Measurements from ENCODE around the gene GALNT17.
"Not testable (repeated sequence)": the region's sequence is repeated elsewhere in the genome, so short reads cannot be mapped to it uniquely, and the experiment has no call there.

The GALNT17 gene

DNA sequence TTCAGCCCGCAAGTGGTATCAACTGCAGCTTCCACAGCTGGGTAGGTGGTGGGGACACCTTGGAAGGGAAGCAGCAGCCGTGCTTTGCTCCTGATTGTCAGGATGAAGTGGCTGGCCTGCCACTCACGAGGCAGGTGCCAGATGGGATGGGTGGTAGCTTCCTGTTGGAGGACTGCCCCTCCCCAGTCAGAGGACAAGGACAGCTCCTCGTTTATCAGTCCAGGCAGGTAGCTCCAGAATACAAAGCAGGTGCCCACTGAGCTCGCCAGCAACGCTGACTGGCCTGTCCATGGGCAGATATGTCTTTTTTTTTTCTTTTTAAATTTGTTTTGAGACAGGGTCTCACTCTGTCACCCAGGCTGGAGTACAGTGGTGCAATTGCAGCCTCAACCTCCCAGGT is 431.3 kb downstream of the GALNT17 start:
- DNase-seq (ENCODE audit: low read depth) = no peak

DNA sequence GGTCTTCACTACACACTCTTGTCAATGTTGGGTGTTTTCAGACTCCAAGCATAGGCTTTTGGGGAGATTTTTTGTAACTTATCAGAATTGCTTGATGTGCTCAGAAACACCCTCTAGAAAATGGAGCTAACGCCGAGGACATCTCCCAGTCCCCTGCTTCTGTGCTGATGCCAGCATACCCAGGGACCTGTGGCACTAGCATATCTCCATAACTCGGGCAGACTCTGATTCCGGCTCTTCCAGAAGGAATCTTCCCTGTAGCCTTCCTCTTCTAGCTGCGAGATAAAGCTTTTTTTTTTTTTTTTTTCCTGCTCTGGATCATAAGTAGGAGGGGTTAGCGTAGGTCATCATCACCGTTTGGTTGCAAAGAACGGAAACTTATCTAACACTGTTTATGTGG is 434.4 kb downstream of the GALNT17 start:
- no peak for DNase-seq (ENCODE audit: low read depth)

DNA sequence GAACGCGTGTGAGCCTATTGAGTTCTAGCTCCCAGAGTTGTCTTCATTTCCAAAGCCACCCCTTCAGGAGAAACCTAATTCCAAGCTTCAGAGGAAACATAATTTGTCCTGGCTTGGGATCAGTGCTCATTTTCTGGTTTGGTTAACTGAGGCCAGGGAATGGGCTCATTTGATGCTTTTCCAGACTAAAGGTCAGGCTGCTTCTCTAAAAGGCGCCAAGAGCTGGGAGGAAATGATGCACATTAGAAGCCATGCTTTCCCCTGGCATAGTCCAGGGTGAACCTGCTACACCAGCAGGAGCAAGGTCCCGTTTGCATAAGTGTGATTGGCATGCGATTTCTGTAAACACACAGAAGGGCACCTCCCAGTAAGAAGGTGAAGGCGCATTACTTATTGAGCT is 435.0 kb downstream of the GALNT17 start:
- no peak for DNase-seq (ENCODE audit: low read depth)

DNA sequence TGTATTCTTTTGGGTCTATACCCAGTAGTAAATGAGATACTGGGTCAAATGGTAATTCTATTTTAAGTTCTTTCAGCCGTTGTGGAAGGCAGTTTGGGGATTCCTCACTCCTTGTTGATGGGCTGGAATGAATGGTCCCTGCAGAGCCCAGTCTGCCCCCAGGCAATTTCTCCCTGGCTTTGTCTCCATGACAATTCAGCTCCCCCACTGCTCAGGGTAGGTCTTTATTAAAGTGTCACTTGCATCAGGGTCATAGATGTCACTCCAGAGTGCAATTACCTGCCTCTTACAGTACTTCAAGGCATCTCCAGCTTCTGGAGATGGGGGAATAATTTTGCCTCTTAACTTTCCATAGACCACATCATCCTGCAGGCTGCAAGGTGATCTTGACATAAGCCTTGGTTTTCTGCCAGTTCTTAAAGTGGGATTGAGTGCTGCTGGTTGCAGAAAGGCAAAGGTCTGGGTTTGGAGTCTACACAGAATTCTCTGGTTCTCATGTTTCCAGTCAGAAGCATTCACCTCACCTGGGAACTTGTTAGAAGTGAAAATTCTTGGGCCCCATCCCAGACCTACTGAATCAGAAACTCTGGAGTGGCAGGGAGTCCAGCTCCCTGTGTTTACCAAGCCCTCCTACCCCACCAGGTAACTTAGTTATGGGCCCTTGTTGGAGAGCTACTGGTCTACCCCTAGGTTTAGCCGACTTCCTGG is 442.4 kb downstream of the GALNT17 start:
- no peak for DNase-seq (ENCODE audit: low read depth)

DNA sequence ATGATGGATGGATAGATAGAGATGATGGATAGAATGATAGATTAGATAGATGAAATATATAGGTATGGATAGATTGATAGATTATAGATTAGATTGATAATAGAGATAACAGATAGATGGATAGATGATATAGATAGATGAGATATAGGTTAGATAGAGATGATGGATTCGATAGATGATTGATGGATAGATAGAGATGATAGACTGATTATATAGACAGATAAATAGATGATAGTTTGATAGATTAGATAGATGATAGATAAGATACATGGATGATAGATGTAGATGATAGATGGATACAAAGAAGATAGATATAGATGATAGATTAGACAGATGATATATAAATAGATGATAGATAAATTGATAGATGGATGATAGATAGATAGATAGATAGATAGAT is 448.1 kb downstream of the GALNT17 start:
- no peak for DNase-seq (ENCODE audit: low read depth)

DNA sequence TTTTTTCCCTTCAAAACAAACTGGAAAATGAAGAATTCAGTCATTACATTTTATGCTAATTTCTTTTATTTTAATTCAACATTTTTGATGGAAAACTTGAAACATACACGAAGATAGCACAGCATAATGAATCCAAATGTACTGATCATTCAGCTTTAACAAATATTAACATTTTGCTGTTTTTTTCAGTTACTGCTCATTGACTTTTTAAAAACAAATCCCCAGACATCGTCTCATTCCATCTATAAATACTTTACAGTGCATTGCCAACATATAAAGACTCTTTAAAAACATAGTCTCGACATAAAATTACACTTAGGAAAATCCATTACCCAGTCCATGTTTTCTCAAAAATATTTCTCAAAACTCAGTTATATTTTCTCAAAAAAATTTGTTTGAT is 452.3 kb downstream of the GALNT17 start:
- DNase-seq (ENCODE audit: low read depth) = no peak

DNA sequence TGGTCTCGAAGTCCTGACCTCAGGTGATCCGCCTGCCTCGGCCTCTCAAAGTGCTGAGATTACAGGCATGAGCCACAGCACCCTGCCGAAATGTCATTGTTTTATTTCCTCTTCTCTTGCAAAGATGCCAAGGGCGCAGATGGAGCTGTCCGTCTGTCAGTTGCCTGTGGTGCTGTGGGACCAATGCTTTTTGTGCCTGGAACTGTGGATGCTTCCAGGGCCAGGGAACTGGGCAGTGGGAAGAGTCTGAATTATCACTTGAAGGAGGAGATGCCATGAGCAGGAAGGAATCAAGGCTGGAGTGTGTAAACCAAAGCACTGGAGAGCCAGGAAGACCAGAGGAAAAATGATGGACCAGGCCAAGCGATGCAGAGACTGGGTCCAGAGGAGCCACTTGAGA is 459.9 kb downstream of the GALNT17 start:
- DNase-seq (ENCODE audit: low read depth) = no peak

DNA sequence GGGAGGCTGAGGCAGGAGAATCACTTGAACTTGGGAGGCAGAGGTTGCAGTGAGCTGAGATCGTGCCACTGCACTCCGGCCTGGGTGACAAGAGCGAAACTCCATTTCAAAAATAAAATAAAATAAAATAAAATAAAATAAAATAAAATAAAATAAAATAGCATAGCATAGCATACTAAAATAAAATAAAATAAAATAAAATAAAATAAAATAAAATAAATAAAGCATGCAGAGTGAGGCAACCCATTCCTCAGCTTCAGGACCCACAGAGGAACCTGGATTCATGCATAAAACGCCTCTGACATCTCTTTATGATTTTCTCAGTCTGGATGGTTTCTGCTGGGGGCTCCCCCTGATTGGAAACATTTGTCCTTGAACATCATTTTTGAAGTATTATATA is 460.4 kb downstream of the GALNT17 start:
- DNase-seq (ENCODE audit: low read depth) = not testable (repeated sequence)

DNA sequence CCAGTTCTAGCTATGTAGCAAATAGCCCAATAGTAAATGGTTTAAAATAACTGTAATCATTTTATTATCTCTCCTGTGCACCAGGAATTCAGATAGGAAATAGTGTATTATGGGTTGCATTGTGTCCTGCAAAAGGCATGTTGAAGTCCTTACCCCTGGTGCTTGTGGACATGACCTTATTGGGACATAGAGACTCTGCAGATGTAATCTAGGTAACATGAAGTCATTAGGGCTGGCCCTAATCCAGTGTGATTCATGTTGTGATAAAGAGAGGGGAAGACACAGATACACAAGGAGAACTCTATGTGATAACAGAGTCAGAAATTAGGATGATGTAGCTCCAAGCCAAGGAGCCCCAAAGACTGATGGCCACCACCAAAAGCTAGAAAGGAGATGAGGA is 462.8 kb downstream of the GALNT17 start:
- no peak for DNase-seq (ENCODE audit: low read depth)

DNA sequence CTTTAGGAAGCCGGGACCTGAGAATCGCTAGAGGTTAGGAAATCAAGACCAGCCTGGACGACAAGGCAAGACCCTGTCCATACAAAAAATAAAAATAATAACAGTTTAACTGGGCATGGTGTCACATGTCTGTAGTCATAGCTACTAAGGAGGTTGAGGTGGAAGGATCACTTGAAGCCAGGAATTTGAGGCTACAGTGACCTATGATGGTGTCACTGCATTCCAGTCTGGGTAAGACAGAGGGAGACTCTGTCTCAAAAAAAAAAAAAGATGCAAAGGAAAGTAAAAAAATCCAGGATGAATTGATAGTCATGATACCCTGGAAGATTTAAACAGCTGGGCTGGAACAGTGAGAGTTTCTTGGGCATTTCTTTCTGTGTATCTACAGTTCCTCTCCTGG is 463.2 kb downstream of the GALNT17 start:
- DNase-seq (ENCODE audit: low read depth) = no peak

DNA sequence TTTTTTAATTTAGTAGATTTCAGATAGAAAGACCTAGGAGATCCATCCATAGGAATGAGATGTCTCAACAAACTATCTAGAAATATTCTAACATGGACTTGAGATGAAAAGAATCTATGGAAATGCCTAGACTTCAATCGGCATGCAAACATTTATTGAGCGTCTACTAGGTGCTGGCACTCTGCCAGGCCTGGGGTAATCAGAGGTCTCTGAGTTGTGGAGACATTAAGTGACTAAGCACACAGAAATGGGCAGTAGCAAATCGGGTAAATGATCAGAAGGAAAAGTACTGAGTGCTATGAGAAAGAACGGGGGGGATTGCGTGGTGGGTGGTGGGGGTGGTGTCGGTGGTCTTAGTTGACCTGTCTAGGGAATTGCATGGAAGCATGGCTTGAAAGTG is 466.6 kb downstream of the GALNT17 start:
- DNase-seq (ENCODE audit: low read depth) = no peak

DNA sequence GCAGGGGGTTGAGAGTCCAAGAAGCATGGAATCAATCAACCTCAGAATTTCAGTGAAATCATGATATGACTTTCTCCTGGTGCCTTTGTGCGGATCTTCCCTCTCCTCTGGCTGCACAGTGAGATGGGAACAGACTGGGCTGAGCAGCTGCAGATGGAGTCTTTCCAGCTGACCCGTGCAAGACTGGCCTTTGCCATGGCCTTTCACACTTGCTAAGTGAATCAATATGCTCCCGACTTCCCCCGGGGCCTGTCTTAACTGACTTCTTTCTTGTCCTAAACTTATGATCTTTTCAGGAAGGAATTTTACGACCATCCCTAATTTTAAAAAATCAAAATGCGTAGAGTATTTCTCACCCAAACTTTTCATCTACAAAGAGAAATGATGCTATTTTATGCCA is 469.9 kb downstream of the GALNT17 start:
- DNase-seq (ENCODE audit: low read depth) = no peak

DNA sequence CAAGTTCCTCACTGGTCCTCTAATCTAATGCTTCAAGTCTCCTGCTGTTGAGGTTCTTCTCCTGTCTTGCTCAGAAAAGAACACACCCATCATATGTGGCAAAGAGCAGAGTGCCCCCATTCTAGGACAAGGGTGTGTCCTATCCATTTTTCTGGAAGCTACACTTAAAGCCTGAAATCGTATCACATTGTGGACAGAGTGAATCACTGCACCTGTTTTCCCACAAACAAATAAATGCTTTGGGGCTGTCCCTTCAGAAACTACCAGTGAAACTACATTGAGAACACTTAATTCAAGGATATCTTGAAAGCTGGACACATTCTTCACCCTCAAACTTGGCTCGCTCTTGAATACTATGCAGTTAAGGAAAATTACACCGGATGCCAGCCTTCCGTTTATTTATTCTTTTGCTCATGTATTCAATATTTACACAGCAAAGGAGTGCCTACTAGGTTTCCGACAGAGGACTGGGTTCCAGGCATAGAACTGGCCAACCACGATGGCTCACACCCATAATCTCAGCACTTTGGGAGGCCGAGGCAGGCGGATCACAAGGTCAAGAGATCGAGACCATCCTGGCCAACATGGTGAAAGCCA is 473.0 kb downstream of the GALNT17 start:
- no peak for DNase-seq (ENCODE audit: low read depth)

DNA sequence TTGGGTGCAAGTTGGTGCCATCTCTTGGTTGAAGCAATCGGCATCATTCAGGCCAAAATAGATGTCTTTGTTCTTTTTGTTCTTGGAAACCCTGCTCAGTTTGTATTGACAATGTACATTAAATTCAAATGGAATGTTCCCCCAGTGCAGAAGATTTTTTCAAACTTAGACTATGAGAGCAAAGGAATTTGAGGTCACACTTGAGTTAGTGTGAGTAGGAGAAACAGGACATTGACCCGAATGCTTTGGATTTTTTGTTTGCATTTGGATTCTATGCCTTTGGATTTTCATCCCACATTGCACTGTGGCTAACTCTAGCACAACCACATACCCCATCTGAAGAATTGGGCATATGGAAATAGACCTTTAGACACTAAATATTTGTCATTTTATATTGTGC is 480.0 kb downstream of the GALNT17 start:
- no peak for DNase-seq (ENCODE audit: low read depth)

DNA sequence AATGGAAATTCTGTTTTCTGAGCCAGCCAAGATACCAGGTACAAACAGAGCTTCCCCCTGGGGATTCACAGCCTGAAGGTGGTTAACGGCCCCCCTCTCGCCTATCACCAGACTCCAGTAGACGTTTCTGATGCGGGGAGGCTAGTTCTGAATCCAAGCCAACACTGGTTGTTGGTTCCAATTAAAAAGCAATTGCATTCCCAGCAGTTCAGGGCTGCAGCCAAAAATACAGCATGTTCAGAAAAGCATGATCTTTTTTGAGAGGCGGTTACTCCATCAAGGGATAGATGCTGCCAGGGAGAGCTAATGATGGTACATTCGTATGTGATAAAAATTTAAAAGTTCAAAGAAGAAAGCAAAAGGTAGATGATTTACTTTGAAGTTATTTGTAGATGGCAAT is 481.0 kb downstream of the GALNT17 start:
- DNase-seq (ENCODE audit: low read depth) = no peak

DNA sequence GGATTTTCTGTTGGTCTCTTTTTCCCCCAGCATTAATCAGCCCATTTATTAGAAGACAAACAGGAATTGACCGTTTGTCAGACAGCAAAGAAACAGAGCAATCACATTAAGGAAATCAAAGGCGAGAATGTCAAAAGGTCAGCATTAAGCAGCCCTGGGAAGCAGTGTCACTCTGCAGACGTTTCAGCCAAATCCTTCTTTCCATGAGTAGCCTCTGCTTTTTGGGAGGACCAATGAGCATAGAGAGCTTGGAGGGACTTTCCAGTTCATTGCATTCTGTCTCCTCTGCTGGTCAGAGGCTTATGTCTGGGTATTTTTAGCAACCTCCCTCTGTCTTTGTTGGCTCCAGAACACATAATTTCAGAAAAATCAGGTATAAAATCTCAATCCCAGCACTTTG is 481.4 kb downstream of the GALNT17 start:
- DNase-seq (ENCODE audit: low read depth) = no peak

DNA sequence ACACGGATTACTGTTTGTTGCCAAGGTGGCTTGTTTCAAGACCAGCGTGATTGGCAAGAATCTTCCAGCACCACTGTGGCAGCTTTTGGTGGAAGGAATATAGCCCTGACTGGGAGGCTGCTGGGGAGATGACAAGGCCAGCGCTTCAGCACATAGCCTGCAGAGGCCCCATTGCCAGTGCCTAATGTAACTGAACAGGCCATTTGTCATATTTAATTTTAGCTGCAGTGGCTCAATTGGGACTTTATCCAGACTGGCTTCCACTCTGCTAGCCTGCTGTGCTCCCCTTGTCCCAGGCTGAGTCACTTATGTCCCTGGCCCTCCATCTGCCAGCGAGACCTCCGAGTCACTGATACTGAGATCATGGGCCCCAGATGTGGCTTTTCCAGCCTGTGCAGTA is 483.1 kb downstream of the GALNT17 start:
- DNase-seq (ENCODE audit: low read depth) = no peak

DNA sequence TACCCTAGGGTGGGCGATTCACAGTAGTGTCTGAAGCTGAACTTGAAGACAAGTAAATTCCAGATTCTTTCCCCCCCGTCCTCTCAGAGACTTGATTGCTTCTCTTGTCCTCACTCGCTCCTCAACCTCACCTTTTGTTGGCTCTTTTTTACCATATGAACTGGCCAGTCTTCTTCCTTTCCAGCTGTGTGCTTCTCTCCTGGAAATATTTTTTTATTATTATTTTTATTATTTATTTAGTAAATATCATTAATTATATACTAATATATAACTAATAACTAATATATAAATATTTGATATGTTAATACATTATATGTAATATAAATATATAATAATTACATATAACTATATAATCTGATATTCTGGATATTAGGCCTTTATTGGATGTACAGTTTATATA is 484.3 kb downstream of the GALNT17 start:
- no peak for DNase-seq (ENCODE audit: low read depth)

DNA sequence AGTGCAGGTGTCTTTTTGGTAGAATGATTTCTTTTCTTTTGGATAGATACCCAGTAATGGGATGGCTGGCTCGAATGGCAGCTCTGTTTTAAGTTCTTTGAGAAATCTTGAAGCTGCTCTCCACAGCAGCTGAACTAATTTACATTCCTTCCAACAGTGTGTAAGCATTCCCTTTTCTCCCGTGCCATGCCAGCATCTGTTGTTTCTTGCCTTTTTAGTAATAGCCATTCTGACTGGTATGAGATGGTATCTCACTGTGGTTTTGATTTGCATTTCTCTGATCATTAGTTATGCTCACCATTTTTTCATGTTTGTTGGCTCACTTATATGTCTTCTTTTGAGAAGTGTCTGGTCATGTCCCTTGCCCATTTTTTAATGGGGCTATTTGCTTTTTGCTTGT is 486.3 kb downstream of the GALNT17 start:
- no peak for DNase-seq (ENCODE audit: low read depth)

DNA sequence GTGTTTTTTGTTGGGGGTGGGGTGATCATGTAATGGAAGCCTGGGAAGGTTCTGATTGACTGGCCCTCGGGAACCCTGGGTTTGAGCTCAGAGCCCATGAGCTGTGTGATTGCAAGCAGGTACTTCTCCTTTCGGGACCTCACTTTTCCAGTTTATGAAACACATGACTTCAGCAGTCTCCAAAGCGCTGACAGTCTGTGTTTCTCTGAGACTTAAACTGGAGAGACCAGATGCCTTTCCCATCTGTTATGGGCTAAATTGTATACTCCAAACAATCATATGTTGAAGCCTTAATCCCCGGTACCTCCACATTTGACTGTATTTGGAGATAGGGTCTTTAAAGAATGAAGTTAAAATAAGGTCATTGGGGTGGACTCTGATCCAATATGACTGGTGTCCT is 493.6 kb downstream of the GALNT17 start:
- no peak for DNase-seq (ENCODE audit: low read depth)

DNA sequence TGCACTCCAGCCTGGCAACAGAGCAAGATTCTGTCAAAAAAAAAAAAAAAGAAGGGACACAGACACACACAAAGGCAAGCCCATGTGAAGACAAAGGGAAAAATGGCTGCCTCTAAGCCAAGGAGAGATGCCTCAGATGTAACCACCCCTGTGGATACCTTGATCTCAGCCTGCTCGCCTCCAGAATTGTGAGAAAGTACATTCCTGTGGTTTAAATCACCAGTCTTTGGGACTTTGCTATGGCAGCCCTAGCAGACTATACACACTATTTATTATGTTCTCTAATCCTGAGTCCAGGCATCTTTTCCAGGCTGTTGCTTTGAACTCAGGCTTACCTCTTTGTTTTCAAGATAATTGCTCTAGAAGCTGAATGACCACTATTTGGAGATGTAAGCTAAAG is 494.3 kb downstream of the GALNT17 start:
- no peak for DNase-seq (ENCODE audit: low read depth)

DNA sequence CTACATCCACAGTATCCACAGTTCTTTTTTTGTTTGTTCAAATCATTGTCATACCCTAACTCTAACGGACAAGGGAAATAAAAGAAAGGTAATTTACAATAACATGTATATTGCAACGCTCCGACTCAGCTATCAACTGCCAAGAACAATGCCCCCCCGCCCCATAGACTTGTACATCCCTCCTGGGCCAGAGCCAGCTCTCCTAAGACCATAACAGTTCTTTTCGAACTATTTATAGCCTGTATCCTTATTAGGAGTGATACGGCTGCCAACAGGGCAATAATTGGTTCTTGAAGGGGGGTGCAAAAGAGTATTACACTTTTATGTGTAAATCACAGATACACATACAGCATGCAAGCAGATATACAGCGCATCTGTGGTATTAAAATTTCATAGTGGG is 495.7 kb downstream of the GALNT17 start:
- no peak for DNase-seq (ENCODE audit: low read depth)

DNA sequence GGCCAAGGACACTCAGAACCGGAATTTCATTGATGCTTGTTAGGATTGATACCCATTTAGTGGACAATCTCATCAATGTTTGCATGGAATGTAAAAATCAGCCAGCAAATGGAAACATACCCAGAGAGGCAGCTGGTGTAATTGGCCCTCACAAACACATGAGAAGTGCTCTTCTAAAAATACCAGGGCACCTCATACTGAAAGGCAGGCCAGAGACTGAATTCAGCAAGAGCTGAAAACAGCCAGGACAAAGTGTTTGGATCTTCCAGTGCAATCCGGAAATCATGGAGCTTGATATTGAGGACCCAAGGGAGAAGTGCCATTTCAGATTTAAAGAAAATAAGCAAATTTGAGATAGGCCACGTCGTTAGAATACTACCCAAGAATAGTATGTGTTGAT is 498.6 kb downstream of the GALNT17 start:
- DNase-seq (ENCODE audit: low read depth) = no peak

DNA sequence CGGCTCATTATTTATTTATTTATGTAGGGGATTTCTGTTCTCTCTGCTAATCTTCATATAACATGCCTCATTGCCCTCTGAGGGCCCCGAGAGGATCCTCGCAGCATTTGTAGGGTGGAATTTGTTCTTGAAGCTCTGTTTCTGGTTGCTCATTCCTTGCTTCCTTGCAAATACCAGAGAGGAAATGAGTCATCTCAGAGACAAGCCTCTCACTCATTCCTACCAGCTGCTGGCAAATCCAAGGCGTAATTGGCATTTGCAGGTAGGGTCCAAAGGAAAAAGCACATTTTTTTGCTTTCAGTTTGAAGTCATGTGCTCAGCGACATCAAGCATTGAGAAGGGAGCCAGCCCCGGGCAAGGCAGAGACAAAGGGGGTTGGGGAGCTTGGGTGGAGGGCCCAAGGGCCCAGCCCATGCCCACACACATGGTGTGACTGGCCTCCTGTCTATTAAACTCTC is 501.6 kb downstream of the GALNT17 start:
- DNase-seq (ENCODE audit: low read depth) = no peak

All from stimulated activated CD8-positive, alpha-beta memory T cell treated with anti-CD3 and anti-CD28 coated beads, Interleukin-7, amount 100 ng/mL, for 24 hours (primary cell).